K562 (cell line): ENCODE data around the gene SPHK2. TPM values are rescaled to one million over a fixed set of nuclear protein-coding genes. Genes with fewer than 3 reads are reported as not detected.

Source experiments
- ARID4B ChIP-seq: sonication (generic); formaldehyde crosslinking; IDR thresholded peaks from 2 replicates; pipeline ENCODE4 v1.8.0; 2022; ENCODE audit warnings: mild to moderate bottlenecking, missing genetic modification reagents
- ATF7 ChIP-seq: fragments of 450-650 bp; IDR thresholded peaks from 2 replicates; pipeline ENCODE4 v1.7.1; 2014; ENCODE audit warnings: mild to moderate bottlenecking, moderate library complexity
- CREB3 ChIP-seq: fragments of 450-650 bp; conservative IDR thresholded peaks from 2 replicates; pipeline ENCODE4 v1.6.1; 2016; ENCODE audit warnings: missing genetic modification characterization, low read depth, mild to moderate bottlenecking, missing compliant biosample characterization, moderate library complexity
- EP400 ChIP-seq: fragments of 450-650 bp; IDR thresholded peaks from 2 replicates; pipeline ENCODE4 v1.6.1; 2017; ENCODE audit warnings: antibody characterized with exemption, mild to moderate bottlenecking, moderate library complexity
- ETS1 ChIP-seq: conservative IDR thresholded peaks from 2 replicates; pipeline ENCODE4 v1.6.1; 2011; ENCODE audit warnings: low read depth, mild to moderate bottlenecking, low read length; ENCODE audit not compliant: control insufficient read depth
- GABPB2 ChIP-seq: fragments of 250-450 bp; sonication (Bioruptor Pico); conservative IDR thresholded peaks from 2 replicates; pipeline ENCODE4 v1.5.1; 2021; ENCODE audit warnings: mild to moderate bottlenecking
- HNRNPK ChIP-seq: fragments of 200-400 bp; formaldehyde crosslinking; IDR thresholded peaks from one replicate; pipeline ENCODE4 v1.6.1; 2018; ENCODE audit warnings: mild to moderate bottlenecking, low read depth, low read length; ENCODE audit not compliant: poor library complexity, severe bottlenecking
- MLLT1 ChIP-seq, 2 experiments: fragments of 450-650 bp; IDR thresholded peaks; 2 replicates each; pipeline ENCODE4 v1.6.1; 2016
- RBM17 ChIP-seq: fragments of 200-400 bp; formaldehyde crosslinking; IDR thresholded peaks from 2 replicates; pipeline ENCODE4 v1.6.1; 2017; ENCODE audit warnings: low read depth, mild to moderate bottlenecking, low read length, borderline replicate concordance
- SIX5 ChIP-seq, 2 experiments: IDR thresholded peaks; 2 replicates each; pipeline ENCODE4 v1.6.1; 2011; ENCODE audit warnings: low read length in 2 of 2, borderline replicate concordance in 1 of 2, low read depth in 1 of 2, mild to moderate bottlenecking in 1 of 2, moderate library complexity in 1 of 2; ENCODE audit not compliant: insufficient read depth in 1 of 2
- SMAD3 ChIP-seq: fragments of 450-650 bp; formaldehyde crosslinking; conservative IDR thresholded peaks from 2 replicates; pipeline ENCODE4 v1.4.0; 2020; ENCODE audit warnings: mild to moderate bottlenecking
- SMARCE1 ChIP-seq: fragments of 450-650 bp; IDR thresholded peaks from 2 replicates; pipeline ENCODE4 v1.7.1; 2016; ENCODE audit warnings: mild to moderate bottlenecking
- TAF1 ChIP-seq: IDR thresholded peaks from 2 replicates; pipeline ENCODE4 v1.6.1; 2011; ENCODE audit warnings: mild to moderate bottlenecking, low read length, moderate library complexity; ENCODE audit not compliant: insufficient read depth, control insufficient read depth, severe bottlenecking; ENCODE audit errors: extremely low read depth
- TARDBP ChIP-seq: fragments of 450-650 bp; IDR thresholded peaks from 2 replicates; pipeline ENCODE4 v1.6.1; 2016
- TEAD2 ChIP-seq: fragments of 450-650 bp; IDR thresholded peaks from 2 replicates; pipeline ENCODE4 v1.6.1; 2016; ENCODE audit warnings: missing genetic modification characterization, control low read depth, missing compliant biosample characterization
- ZNF146 ChIP-seq: IDR thresholded peaks from one replicate; pipeline ENCODE4 v1.6.1; 2018; ENCODE audit warnings: missing compliant biosample characterization; ENCODE audit not compliant: unreplicated experiment
- ZNF232 ChIP-seq: sonication (generic); formaldehyde crosslinking; IDR thresholded peaks from 2 replicates; pipeline ENCODE4 v1.8.0; 2022; ENCODE audit warnings: mild to moderate bottlenecking, missing genetic modification reagents
- ZNF24 ChIP-seq: fragments of 450-650 bp; IDR thresholded peaks from 2 replicates; pipeline ENCODE4 v1.6.1; 2016
- polyA plus RNA-seq, 8 experiments: library from polyadenylated mRNA; depleted of rRNA in 4 of 8; stranded (reverse) in 5 of 8; unstranded in 3 of 8; fragments of >200 nt; fragmentation: Nextera tagmentation in 2 of 8; fragmentation: Illumina TruSeq in 1 of 8; extraction: Ambion mirVana in 2 of 8; extraction: Trizol in 1 of 8; gene quantifications; 2 replicates each; pipeline versions ENCODE4 v1.2.1 to v1.2.3, GENCODE V29; 2011 to 2014; ENCODE audit warnings: inconsistent platforms in 1 of 8, missing spikeins in 1 of 8
- total RNA-seq, 7 experiments: library from RNA; depleted of rRNA in 6 of 7; stranded (reverse); fragments of >200 nt in 6 of 7; fragmentation: Illumina TruSeq in 2 of 7; extraction: Trizol in 2 of 7; gene quantifications; 2 replicates each; pipeline versions ENCODE4 v1.2.1 to v1.2.3, GENCODE V29; 2011 to 2021; ENCODE audit warnings: low replicate concordance in 1 of 7

The SPHK2 gene
- total and polyA plus RNA-seq, 9 of the 15 experiments (the other 6 are each of a cell fraction or from before 2014, with no cell fraction given), result 0.10 to 15.2 (median 2.9) TPM

GRCh38 chr19:48618916-48619691 lies at the start of gene SPHK2, which contains the start of gene RPL18 (continued):
- TF ChIP-seq ARID4B (CRISPR knock-in tag), result peak; percentile 92
- TF ChIP-seq SMAD3 (CRISPR knock-in tag), result no peak
- peak; percentile 67; the same call in 1 of the 2 replicates for TF ChIP-seq ETS1
- TF ChIP-seq GABPB2 (CRISPR knock-in tag), result no peak
- TF ChIP-seq ZNF146 (CRISPR knock-in tag), result no peak
- TF ChIP-seq ZNF232, result no peak
- peak; percentile 53; the same call in 1 of the 2 replicates for TF ChIP-seq SMARCE1
- no peak for TF ChIP-seq HNRNPK
- TF ChIP-seq TEAD2 (tag), result no peak
- 0 out of 2 replicates have a peak, but pooled peaks have one; percentile 55 for TF ChIP-seq ZNF24
- TF ChIP-seq SIX5 (IDR thresholded peaks at IDR 0.05; ENCODE audit: borderline replicate concordance in 1 of 2, insufficient read depth in 1 of 2, low read depth in 1 of 2, low read length in 2 of 2), result peak; percentile 53 to 62; a peak in 2 of 4 replicates
- 0 out of 2 replicates have a peak, but pooled peaks have one; percentile 57 for TF ChIP-seq CREB3
- peak; percentile 99 for TF ChIP-seq TAF1
- TF ChIP-seq EP400, result peak; percentile 100
- TF ChIP-seq ATF7, result peak; percentile 95
- peak; percentile 64 to 93; a peak in 3 of 4 replicates for TF ChIP-seq MLLT1 (IDR thresholded peaks at IDR 0.05)
- 0 out of 2 replicates have a peak, but pooled peaks have one; percentile 58 for TF ChIP-seq TARDBP
- no peak for TF ChIP-seq RBM17
